Adrenal gland (tissue), 12 donors: Measurements from ENCODE around the gene ANO2. TPM values are rescaled to one million over a fixed set of nuclear protein-coding genes. Genes with fewer than 3 reads are reported as not detected.

ENCODE experiments used
- DNase-seq, 7 donors: peaks; one replicate each; pipeline ENCODE4 v3.0.0-alpha.2; 2019 to 2020
- H3K27ac ChIP-seq, 5 donors: fragments of 200-600 bp; sonication (generic) in 4 of 5; 1 replicate in 3 of 5; 2 replicates in 2 of 5; pipeline versions ENCODE4 v1.5.1 to v1.8.0; 2016 to 2020; ENCODE audit warnings: mild to moderate bottlenecking in 1 of 5
- H3K27me3 ChIP-seq: fragments of 200-600 bp; 2 replicates; pipeline ENCODE4 v1.8.0; 2021
- H3K36me3 ChIP-seq, 2 donors: fragments of 200-600 bp; replicated peaks in 1 of 2; 1 replicate in 1 of 2; 2 replicates in 1 of 2; pipeline versions ENCODE4 v1.5.1 to v1.8.0; 2018 to 2022
- H3K4me1 ChIP-seq, 2 donors: fragments of 200-600 bp; replicated peaks in 1 of 2; 1 replicate in 1 of 2; 2 replicates in 1 of 2; pipeline versions ENCODE4 v1.5.1 to v1.8.0; 2018 to 2021
- H3K4me3 ChIP-seq, 4 donors: fragments of 200-600 bp; sonication (generic) in 3 of 4; one replicate each; pipeline ENCODE4 v1.5.1; 2016 to 2018
- H3K9me3 ChIP-seq, 3 donors: fragments of 200-600 bp; sonication (generic) in 1 of 3; replicated peaks in 1 of 3; 1 replicate in 2 of 3; 2 replicates in 1 of 3; pipeline versions ENCODE4 v1.5.1 to v1.8.0; 2016 to 2021
- CTCF ChIP-seq, 6 experiments: fragments of 450-650 bp in 4 of 6; fragments of 200-600 bp in 2 of 6; sonication (generic) in 1 of 6; IDR thresholded peaks; 1 replicate in 5 of 6; 2 replicates in 1 of 6; pipeline versions ENCODE4 v1.5.1 to v1.8.0; 2016 to 2021; ENCODE audit warnings: antibody characterized with exemption in 6 of 6, mild to moderate bottlenecking in 2 of 6, moderate library complexity in 1 of 6
- POLR2A ChIP-seq, 2 donors: fragments of 450-650 bp; IDR thresholded peaks; one replicate each; pipeline ENCODE4 v1.6.1; 2017; ENCODE audit warnings: antibody characterized with exemption in 2 of 2, mild to moderate bottlenecking in 2 of 2, moderate library complexity in 1 of 2
- WGBS, 4 donors: extraction: QIAGEN DNeasy Blood & Tissue Kit in 2 of 4; methylation state at CpG; one replicate each; pipeline versions ENCODE4 v1.1.5 to v1.1.7; 2013 to 2017; 5-methylcytosine and 5-hydroxymethylcytosine counted together
- intact Hi-C, 2 donors: fragments of 100-400 bp; cut with DNase I; formaldehyde crosslinking; loops; one replicate each; pipeline versions ENCODE4 v1.14.1 to v1.15.0; 2022 to 2023
- polyA plus RNA-seq, 3 donors: library from polyadenylated mRNA; stranded (reverse); fragments of 200-250 nt in 2 of 3; fragments of 350-450 nt in 1 of 3; fragmentation: Illumina TruSeq in 1 of 3; extraction: RNeasy Lipid Tissue Mini Kit (QIAGEN cat#74804) in 1 of 3; gene quantifications; one replicate each; pipeline ENCODE4 v1.2.3, GENCODE V29; 2013 to 2014
- total RNA-seq, 9 donors: library from RNA; depleted of rRNA in 4 of 9; stranded (reverse); fragments of >200 nt in 4 of 9; fragments of 120-200 nt in 1 of 9; fragmentation: NEBNext Ultra II Directional in 1 of 9; extraction: Animal tissue kit (Norgen Biotek cat#: 25700) in 1 of 9; gene quantifications; one replicate each; pipeline versions ENCODE4 v1.1.0 to v1.2.4, GENCODE V29; 2013 to 2023
- donor health status: healthy with polysubstance abuse.
- donor health status: Bipolar disorder and iron deficiency.
- donor health status: DM: yes; HTN: yes; CAD: no.
- donor health status: DM: no; HTN: no; CAD: no.
- donor health status: DM: no; HTN: no; CAD: no.
- donor health status: DM: yes; HTN: yes; CAD: no.

The ANO2 gene
- total and polyA plus RNA-seq, 12 donors, result 0.17 to 1.8 (median 0.88) TPM; not detected in 1

GRCh38 chr12:5910790-5911548, 34.1 kb downstream of the ANO2 start:
- no peak overlapping the region for H3K27ac ChIP-seq
- no peak overlapping the region for H3K4me3 ChIP-seq
- DNase-seq, result no peak
- no peaks in the 10 kb centered on the region for H3K36me3 ChIP-seq
- no peaks in the 10 kb centered on the region for H3K9me3 ChIP-seq
- WGBS, 4 donors, result 64 to 84% (median 71%) methylated on average over 6 to 7 of the region's 7 CpGs
- TF ChIP-seq POLR2A (IDR thresholded peaks at IDR 0.05) (no peak), CTCF (IDR thresholded peaks at IDR 0.05) (no peak)
- H3K4me1 ChIP-seq, result no peaks in the 10 kb centered on the region
- intact Hi-C loops, result no loop called here
- H3K27me3 ChIP-seq, result no peaks in the 10 kb centered on the region

GRCh38 chr12:5909560-5909959, 35.5 kb downstream of the ANO2 start:
- TF ChIP-seq CTCF (IDR thresholded peaks at IDR 0.05) (no peak), POLR2A (IDR thresholded peaks at IDR 0.05) (no peak)
- Histone ChIP-seq H3K4me1 (no peaks in the 10 kb centered on the region), H3K27me3 (no peaks in the 10 kb centered on the region), H3K4me3 (no peak overlapping the region), H3K36me3 (no peaks in the 10 kb centered on the region), H3K9me3 (no peaks in the 10 kb centered on the region), H3K27ac (no peak overlapping the region)
- peak in 1 of 7 donors; percentile 18 for DNase-seq
- WGBS, 4 donors, result 50 to 93% (median 81%) methylated on average over 2 to 5 of the region's 5 CpGs
- intact Hi-C loops, result no loop called here

- no peaks in the 10 kb centered on the region for H3K9me3 ChIP-seq
- no peak for DNase-seq
- no peak overlapping the region for H3K4me3 ChIP-seq
- no peaks in the 10 kb centered on the region for H3K36me3 ChIP-seq
- intact Hi-C loops, result no loop called here
- H3K4me1 ChIP-seq, result no peaks in the 10 kb centered on the region
- TF ChIP-seq POLR2A (IDR thresholded peaks at IDR 0.05) (no peak), CTCF (IDR thresholded peaks at IDR 0.05) (no peak)
- 75 to 84% (median 77%) methylated on average over 6 to 7 of the region's 7 CpGs for WGBS, 4 donors
- no peaks in the 10 kb centered on the region for H3K27me3 ChIP-seq
- H3K27ac ChIP-seq, result no peak overlapping the region
Measured at GRCh38 chr12:5908251-5908650, 36.8 kb downstream of the ANO2 start.

GRCh38 chr12:5907807-5908206, 37.3 kb downstream of the ANO2 start:
- DNase-seq, result peak in 1 of 7 donors; percentile 28
- H3K27ac ChIP-seq, result no peak overlapping the region
- H3K36me3 ChIP-seq, result no peaks in the 10 kb centered on the region
- no peaks in the 10 kb centered on the region for H3K27me3 ChIP-seq
- no peaks in the 10 kb centered on the region for H3K4me1 ChIP-seq
- intact Hi-C loops, result no loop called here
- no peaks in the 10 kb centered on the region for H3K9me3 ChIP-seq
- H3K4me3 ChIP-seq, result no peak overlapping the region
- WGBS, 4 donors, result 59 to 72% (median 68%) methylated on average over 9 to 10 of the region's 10 CpGs
- TF ChIP-seq POLR2A (IDR thresholded peaks at IDR 0.05), result no peak
- no peak for TF ChIP-seq CTCF (IDR thresholded peaks at IDR 0.05)
